H1 (cell line): ENCODE measurements around the gene STIL. TPM values are rescaled to one million over a fixed set of nuclear protein-coding genes. Genes with fewer than 3 reads are reported as not detected.

Experiments
- BACH1 ChIP-seq: IDR thresholded peaks from 2 replicates; pipeline ENCODE4 v1.6.1; 2012; ENCODE audit warnings: low read length, improper control_type of control experiment
- CBX5 ChIP-seq: fragments of 300-800, 300-1000 bp; sonication (generic); IDR thresholded peaks from 2 replicates; pipeline ENCODE4 v1.7.1; 2016; ENCODE audit warnings: antibody characterized with exemption, low read length, low read depth
- KDM1A ChIP-seq: fragments of 200-600, 300-600 bp; sonication (generic); IDR thresholded peaks from 2 replicates; pipeline ENCODE4 v1.7.1; 2016; ENCODE audit warnings: mild to moderate bottlenecking, low read length, borderline replicate concordance
- SAP30 ChIP-seq: fragments of 300-600 bp; sonication (generic); IDR thresholded peaks from 2 replicates; pipeline ENCODE4 v1.7.1; 2012; ENCODE audit warnings: low read length, moderate library complexity, mild to moderate bottlenecking, inconsistent platforms; ENCODE audit not compliant: insufficient read depth, insufficient replicate concordance
- TAF1 ChIP-seq: IDR thresholded peaks from 2 replicates; pipeline ENCODE4 v1.6.1; 2011; ENCODE audit warnings: mild to moderate bottlenecking, low read depth, low read length
- TEAD4 ChIP-seq: IDR thresholded peaks from 2 replicates; pipeline ENCODE4 v1.6.1; 2012; ENCODE audit warnings: low read depth, low read length, inconsistent platforms, mixed read lengths
- USF2 ChIP-seq: IDR thresholded peaks from 2 replicates; pipeline ENCODE4 v1.6.1; 2011; ENCODE audit warnings: low read length, improper control_type of control experiment
- ZNF274 ChIP-seq: IDR thresholded peaks from 2 replicates; pipeline ENCODE4 v1.7.0; 2012; ENCODE audit warnings: low read length, borderline replicate concordance; ENCODE audit errors: extremely low read depth
- polyA plus RNA-seq, 7 experiments: library from polyadenylated mRNA; depleted of rRNA in 3 of 7; stranded (reverse) in 5 of 7; unstranded in 2 of 7; fragments of >200 nt in 5 of 7; fragments of 200-250 nt in 2 of 7; gene quantifications; 1 replicate in 5 of 7; 2 replicates in 1 of 7; 4 replicates in 1 of 7; pipeline versions ENCODE4 v1.2.1 to v1.2.3, GENCODE V29; 2011 to 2013; ENCODE audit warnings: missing spikeins in 2 of 7, mixed read lengths in 2 of 7
- total RNA-seq: library from RNA; stranded (reverse); fragmentation: NEBNext Ultra II Directional; extraction: Animal tissue kit (Norgen Biotek cat#: 25700); gene quantifications from 2 replicates; pipeline ENCODE4 v1.2.1, GENCODE V29; 2021

The STIL gene
- total and polyA plus RNA-seq, 2 of the 8 experiments (the other 6 are each of a cell fraction or from before 2014, with no cell fraction given), result 13.6 to 25.1 TPM

GRCh38 chr1:47324682-47325081 is 10.7 kb upstream of the STIL start (continued):
- TF ChIP-seq USF2, result no peak
- no peak for TF ChIP-seq KDM1A
- TF ChIP-seq SAP30, result no peak
- no peak for TF ChIP-seq CBX5
- no peak for TF ChIP-seq TAF1
- TF ChIP-seq TEAD4, result no peak
- TF ChIP-seq BACH1, result no peak
- no peak for TF ChIP-seq ZNF274
- TF ChIP-seq, all 59 proteins: peak for 0
